Esophagus squamous epithelium (tissue), 5 donors: Measurements from ENCODE around the gene LRRC17. TPM values are rescaled to one million over a fixed set of nuclear protein-coding genes. Genes with fewer than 3 reads are reported as not detected.
"Not testable (repeated sequence)": the region's sequence is repeated elsewhere in the genome, so short reads cannot be mapped to it uniquely, and the experiment has no call there.

ENCODE experiments used
- DNase-seq: peaks from one replicate; lab custom pipeline; 2025; lab: John Stamatoyannopoulos, UW
- H3K27ac ChIP-seq, 4 donors: fragments of 200-600 bp; sonication (generic); one replicate each; pipeline ENCODE4 v1.5.1; 2016 to 2019; ENCODE audit warnings: mild to moderate bottlenecking in 1 of 4
- H3K27me3 ChIP-seq, 4 donors: fragments of 200-600 bp; sonication (generic); 1 replicate in 3 of 4; 2 replicates in 1 of 4; pipeline versions ENCODE4 v1.5.1 to v1.6.0; 2017 to 2021; ENCODE audit warnings: antibody characterized with exemption in 1 of 4
- H3K36me3 ChIP-seq, 3 donors: fragments of 200-600 bp; sonication (generic); one replicate each; pipeline ENCODE4 v1.5.1; 2016 to 2019
- H3K4me1 ChIP-seq, 3 donors: fragments of 200-600 bp; sonication (generic); one replicate each; pipeline ENCODE4 v1.5.1; 2017 to 2019
- H3K4me3 ChIP-seq, 4 donors: fragments of 200-600 bp; sonication (generic); 1 replicate in 3 of 4; 2 replicates in 1 of 4; pipeline ENCODE4 v1.5.1; 2016 to 2019; ENCODE audit warnings: mild to moderate bottlenecking in 2 of 4, moderate library complexity in 1 of 4
- H3K9me3 ChIP-seq, 3 donors: fragments of 200-600 bp; sonication (generic); one replicate each; pipeline ENCODE4 v1.5.1; 2016 to 2019
- CTCF ChIP-seq, 6 experiments: fragments of 450-650 bp in 4 of 6; fragments of 200-600 bp in 2 of 6; sonication (generic) in 2 of 6; IDR thresholded peaks; one replicate each; pipeline ENCODE4 v1.5.1; 2016 to 2019; ENCODE audit warnings: antibody characterized with exemption in 6 of 6, mild to moderate bottlenecking in 4 of 6, moderate library complexity in 4 of 6
- POLR2A ChIP-seq, 4 donors: fragments of 450-650 bp; IDR thresholded peaks; one replicate each; pipeline ENCODE4 v1.6.1; 2017; ENCODE audit warnings: antibody characterized with exemption in 4 of 4, mild to moderate bottlenecking in 4 of 4, moderate library complexity in 3 of 4
- WGBS, 2 donors: methylation state at CpG; one replicate each; pipeline ENCODE4 v1.1.5; 2018; 5-methylcytosine and 5-hydroxymethylcytosine counted together
- intact Hi-C: fragments of 100-400 bp; cut with DNase I; formaldehyde crosslinking; loops from one replicate; pipeline ENCODE4 v1.15.0; 2022
- total RNA-seq, 4 donors: library from RNA; depleted of rRNA; stranded (reverse); fragments of >200 nt; gene quantifications; one replicate each; pipeline ENCODE4 v1.1.0, GENCODE V29; 2016
- donor health status: DM: yes; HTN: yes; CAD: no.

LRRC17 gene
- total RNA-seq, 4 donors from 2014 or later, result 0.26 to 2.5 (median 1.1) TPM; not detected in 1

- no peaks in the 10 kb centered on the region for H3K9me3 ChIP-seq
- H3K27ac ChIP-seq, result no peak overlapping the region
- H3K36me3 ChIP-seq, result no peaks in the 10 kb centered on the region
- no peak for DNase-seq
- H3K4me3 ChIP-seq, result no peak overlapping the region
- no peaks in the 10 kb centered on the region for H3K27me3 ChIP-seq
- no peak for TF ChIP-seq CTCF (IDR thresholded peaks at IDR 0.05)
- no peaks in the 10 kb centered on the region for H3K4me1 ChIP-seq
- intact Hi-C loops, result no loop called here
Measured at GRCh38 chr7:102953406-102953805, 40.6 kb downstream of the LRRC17 start.

GRCh38 chr7:102954359-102954758 is 41.6 kb downstream of the LRRC17 start:
- H3K4me3 ChIP-seq, H3K27me3 ChIP-seq, H3K27ac ChIP-seq, H3K36me3 ChIP-seq, DNase-seq, H3K4me1 ChIP-seq, intact Hi-C loops, H3K9me3 ChIP-seq: not testable (repeated sequence)
- WGBS, 2 donors, result 73 to 87% methylated on average over 4 of the region's 4 CpGs

- not testable (repeated sequence) for H3K4me3 ChIP-seq, H3K27ac ChIP-seq
- WGBS, 2 donors, result 86 to 94% methylated on average over 3 of the region's 3 CpGs
Measured at GRCh38 chr7:102958004-102958403, 45.2 kb downstream of the LRRC17 start.

GRCh38 chr7:102961993-102962392 is 49.2 kb downstream of the LRRC17 start:
- DNase-seq, result not testable (repeated sequence)

More at GRCh38 chr7:102958004-102958403, 45.2 kb downstream of the LRRC17 start:
- DNase-seq, H3K27me3 ChIP-seq, H3K36me3 ChIP-seq, H3K9me3 ChIP-seq, H3K4me1 ChIP-seq, intact Hi-C loops: not testable (repeated sequence)

GRCh38 chr7:102966465-102966864 is 53.7 kb downstream of the LRRC17 start:
- no peak for DNase-seq
- Histone ChIP-seq H3K9me3 (no peaks in the 10 kb centered on the region), H3K27ac (no peak overlapping the region), H3K4me3 (no peak overlapping the region), H3K27me3 (no peaks in the 10 kb centered on the region), H3K36me3 (no peaks in the 10 kb centered on the region), H3K4me1 (no peaks in the 10 kb centered on the region)
- intact Hi-C loops, result no loop called here
- TF ChIP-seq POLR2A (IDR thresholded peaks at IDR 0.05) (no peak), CTCF (IDR thresholded peaks at IDR 0.05) (no peak)
- WGBS, 2 donors, result 42 to 50% methylated on average over 2 of the region's 2 CpGs

More at GRCh38 chr7:102961993-102962392, 49.2 kb downstream of the LRRC17 start:
- H3K36me3 ChIP-seq, H3K27me3 ChIP-seq, H3K27ac ChIP-seq, intact Hi-C loops, H3K4me1 ChIP-seq, H3K4me3 ChIP-seq, H3K9me3 ChIP-seq: not testable (repeated sequence)
- WGBS, 2 donors, result 67 to 71% methylated on average over 1 of the region's 2 CpGs

GRCh38 chr7:102967798-102968197 is 55.0 kb downstream of the LRRC17 start:
- H3K9me3 ChIP-seq, result no peaks in the 10 kb centered on the region
- H3K36me3 ChIP-seq, result no peaks in the 10 kb centered on the region
- no peak for DNase-seq
- no peaks in the 10 kb centered on the region for H3K4me1 ChIP-seq
- no peak for TF ChIP-seq CTCF (IDR thresholded peaks at IDR 0.05)
- no peak for TF ChIP-seq POLR2A (IDR thresholded peaks at IDR 0.05)
- H3K4me3 ChIP-seq, result no peak overlapping the region
- intact Hi-C loops, result no loop called here
- H3K27me3 ChIP-seq, result no peaks in the 10 kb centered on the region
- no peak overlapping the region for H3K27ac ChIP-seq

GRCh38 chr7:102973096-102973802 is 60.4 kb downstream of the LRRC17 start:
- TF ChIP-seq CTCF (IDR thresholded peaks at IDR 0.05) (no peak), POLR2A (IDR thresholded peaks at IDR 0.05) (no peak)
- Histone ChIP-seq H3K36me3 (no peaks in the 10 kb centered on the region), H3K27ac (no peak overlapping the region), H3K27me3 (no peaks in the 10 kb centered on the region), H3K9me3 (no peaks in the 10 kb centered on the region), H3K4me3 (no peak overlapping the region), H3K4me1 (no peaks in the 10 kb centered on the region)
- intact Hi-C loops, result no loop called here
- no peak for DNase-seq
- 84 to 93% methylated on average over 20 to 21 of the region's 23 CpGs for WGBS, 2 donors
